ENCODE measurements around the gene CACNA1C.

The CACNA1C gene

GRCh38 chr12:2643576-2644135 is 590.9 kb downstream of the CACNA1C start:
- H4K20me1 ChIP-seq (ENCODE audit: control insufficient read depth, insufficient read depth, low read depth, low read length), result no peaks in the 10 kb centered on the region
- no peak overlapping the region for H3K4me3 ChIP-seq (ENCODE audit: low read length)
- H3K4me1 ChIP-seq (ENCODE audit: control insufficient read depth, low read length), result no peaks in the 10 kb centered on the region
- no peak overlapping the region for H3K4me2 ChIP-seq (ENCODE audit: low read length)
- no peaks in the 10 kb centered on the region for H3K36me3 ChIP-seq (ENCODE audit: control insufficient read depth, low read length)
- H3K27ac ChIP-seq (ENCODE audit: low read depth, low read length), result no peak overlapping the region
- no peak for TF ChIP-seq CTCF (IDR thresholded peaks at IDR 0.05; ENCODE audit: low read depth, low read length, poor library complexity, severe bottlenecking)
- TF ChIP-seq EZH2phosphoT487 (IDR thresholded peaks at IDR 0.05; ENCODE audit: borderline replicate concordance, low read length), result no peak
- peaks cover 53% of the 10 kb centered on the region for H3K27me3 ChIP-seq (ENCODE audit: control insufficient read depth, low read length)
- H3K9me3 ChIP-seq (ENCODE audit: control insufficient read depth, insufficient read depth, low read length), result no peaks in the 10 kb centered on the region
- H3K9me2 ChIP-seq (replicated peaks; ENCODE audit: control insufficient read depth, low read length), result no peaks in the 10 kb centered on the region
- no peaks in the 10 kb centered on the region for H3K79me2 ChIP-seq (ENCODE audit: control insufficient read depth, low read length)
- H3F3A ChIP-seq (ENCODE audit: control insufficient read depth, insufficient read depth), result no peaks in the 10 kb centered on the region

- Histone ChIP-seq H3F3A (ENCODE audit: control insufficient read depth, insufficient read depth) (no peaks in the 10 kb centered on the region), H3K4me1 (ENCODE audit: control insufficient read depth, low read length) (no peaks in the 10 kb centered on the region), H4K20me1 (ENCODE audit: control insufficient read depth, insufficient read depth, low read depth, low read length) (no peaks in the 10 kb centered on the region), H3K9me3 (ENCODE audit: control insufficient read depth, insufficient read depth, low read length) (no peaks in the 10 kb centered on the region), H3K79me2 (ENCODE audit: control insufficient read depth, low read length) (no peaks in the 10 kb centered on the region), H3K27me3 (ENCODE audit: control insufficient read depth, low read length) (peaks cover 60% of the 10 kb centered on the region), H3K4me2 (ENCODE audit: low read length) (no peak overlapping the region), H3K9me2 (replicated peaks; ENCODE audit: control insufficient read depth, low read length) (no peaks in the 10 kb centered on the region), H3K4me3 (ENCODE audit: low read length) (no peak overlapping the region), H3K36me3 (ENCODE audit: control insufficient read depth, low read length) (no peaks in the 10 kb centered on the region), H3K27ac (ENCODE audit: low read depth, low read length) (no peak overlapping the region)
- no peak for TF ChIP-seq CTCF (IDR thresholded peaks at IDR 0.05; ENCODE audit: low read depth, low read length, poor library complexity, severe bottlenecking)
- no peak for TF ChIP-seq EZH2phosphoT487 (IDR thresholded peaks at IDR 0.05; ENCODE audit: borderline replicate concordance, low read length)
These were observed 592.1 kb downstream of the CACNA1C start for GRCh38 chr12:2644683-2645405.

GRCh38 chr12:2645460-2645859 is 592.7 kb downstream of the CACNA1C start:
- Histone ChIP-seq H3K27me3 (ENCODE audit: control insufficient read depth, low read length) (peaks cover 60% of the 10 kb centered on the region), H3K9me2 (replicated peaks; ENCODE audit: control insufficient read depth, low read length) (no peaks in the 10 kb centered on the region), H3K79me2 (ENCODE audit: control insufficient read depth, low read length) (no peaks in the 10 kb centered on the region), H3K4me1 (ENCODE audit: control insufficient read depth, low read length) (no peaks in the 10 kb centered on the region), H3K4me2 (ENCODE audit: low read length) (no peak overlapping the region), H3K36me3 (ENCODE audit: control insufficient read depth, low read length) (no peaks in the 10 kb centered on the region), H3K27ac (ENCODE audit: low read depth, low read length) (no peak overlapping the region), H3K9me3 (ENCODE audit: control insufficient read depth, insufficient read depth, low read length) (no peaks in the 10 kb centered on the region), H3K4me3 (ENCODE audit: low read length) (no peak overlapping the region), H3F3A (ENCODE audit: control insufficient read depth, insufficient read depth) (no peaks in the 10 kb centered on the region), H4K20me1 (ENCODE audit: control insufficient read depth, insufficient read depth, low read depth, low read length) (no peaks in the 10 kb centered on the region)
- TF ChIP-seq EZH2phosphoT487 (IDR thresholded peaks at IDR 0.05; ENCODE audit: borderline replicate concordance, low read length) (no peak), CTCF (IDR thresholded peaks at IDR 0.05; ENCODE audit: low read depth, low read length, poor library complexity, severe bottlenecking) (no peak)

All from DOHH2 (cell line).